ENCODE measurements around the gene C2orf80.
"Not testable (repeated sequence)": the region's sequence is repeated elsewhere in the genome, so short reads cannot be mapped to it uniquely, and the experiment has no call there.

The C2orf80 gene

DNA sequence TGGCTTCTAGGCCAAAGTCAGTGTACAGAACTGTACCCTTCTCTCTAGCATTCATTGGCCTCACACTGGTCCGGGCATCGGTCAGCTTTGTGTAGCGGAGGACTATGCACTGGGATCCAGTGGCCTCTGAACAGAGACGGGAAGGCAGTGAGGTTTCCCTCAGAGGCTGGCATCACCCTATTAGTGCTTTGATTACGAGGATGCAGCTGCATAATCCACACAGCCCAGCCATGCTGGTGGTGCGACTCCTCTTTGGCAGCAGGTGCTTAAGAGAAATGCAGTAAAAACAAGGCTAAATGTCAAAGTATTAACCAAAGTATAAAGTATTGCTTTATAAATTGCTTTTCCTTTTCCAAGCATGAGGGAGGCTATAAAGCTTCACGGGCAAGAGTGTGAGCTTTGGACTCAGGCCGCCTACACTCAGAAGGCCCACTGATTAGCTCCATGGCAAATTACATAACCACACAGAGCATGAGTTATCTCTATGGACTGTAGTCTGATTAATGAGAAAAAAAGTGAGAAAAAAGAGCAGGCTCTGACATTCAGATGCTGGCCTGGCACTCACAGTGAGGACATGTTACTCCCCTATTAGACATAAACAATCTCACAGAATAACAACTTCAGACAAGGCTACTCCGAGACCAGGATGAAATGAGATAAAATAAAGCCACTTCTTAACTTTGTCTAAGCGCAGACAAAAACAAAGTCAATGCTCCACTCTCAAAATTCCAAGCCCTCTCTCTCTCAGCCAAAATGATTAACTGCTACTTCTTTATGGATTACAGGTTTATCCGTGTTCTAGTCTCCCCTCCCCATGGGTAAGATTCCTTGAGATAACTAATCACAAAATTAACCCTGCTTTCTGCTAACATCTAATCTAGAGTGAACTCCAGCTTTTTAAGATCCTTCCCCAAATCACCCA is 53.8 kb downstream of the C2orf80 start:
- DNase-seq (ENCODE audit: low spot score): no peak

DNA sequence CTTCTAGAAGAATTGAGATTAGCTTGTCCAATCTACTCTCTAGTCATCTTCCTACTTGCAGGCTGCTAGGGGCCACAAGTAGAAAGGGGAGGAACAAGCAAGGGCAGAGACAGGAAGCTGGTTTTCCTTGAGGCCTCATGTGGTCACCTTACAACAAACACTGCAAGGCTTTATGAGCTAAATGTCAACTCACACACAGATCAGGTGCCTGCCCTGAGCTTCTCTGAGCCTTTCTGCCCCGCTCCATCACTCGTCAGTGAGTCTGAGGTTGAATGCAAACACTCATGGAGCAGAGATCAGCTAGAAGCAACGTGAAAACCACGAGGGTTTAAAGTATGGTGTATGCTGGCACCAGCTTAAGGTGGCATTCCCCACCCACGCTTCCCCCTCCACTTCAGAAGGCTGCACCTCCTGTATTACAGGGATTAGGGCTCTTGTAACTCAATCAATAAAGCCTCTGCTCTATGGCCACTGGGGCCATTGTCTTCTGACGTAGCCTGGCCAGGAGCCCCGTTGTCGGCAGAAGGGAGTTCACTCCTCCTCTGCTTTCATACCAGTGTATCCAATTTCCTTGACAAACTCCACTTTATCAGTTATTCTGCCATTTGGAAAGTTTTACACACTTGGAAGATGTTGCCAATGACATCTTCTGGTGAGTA is 54.8 kb downstream of the C2orf80 start:
- DNase-seq (ENCODE audit: low spot score): peak; percentile 18

DNA sequence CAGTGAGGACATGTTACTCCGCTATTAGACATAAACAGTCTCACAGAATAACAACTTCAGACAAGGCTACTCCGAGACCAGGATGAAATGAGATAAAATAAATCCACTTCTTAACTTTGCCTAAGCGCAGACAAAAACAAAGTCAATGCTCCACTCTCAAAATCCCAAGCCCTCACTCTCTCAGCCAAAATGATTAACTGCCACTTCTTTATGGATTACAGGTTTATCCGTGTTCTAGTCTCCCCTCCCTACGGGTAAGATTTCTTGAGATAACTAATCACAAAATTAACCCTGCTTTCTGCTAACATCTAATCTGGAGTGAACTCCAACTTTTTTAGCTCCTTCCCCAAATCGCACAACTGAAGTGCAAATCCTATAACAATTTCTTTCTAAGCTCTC is 59.1 kb downstream of the C2orf80 start:
- no peak for DNase-seq (ENCODE audit: low spot score)

DNA sequence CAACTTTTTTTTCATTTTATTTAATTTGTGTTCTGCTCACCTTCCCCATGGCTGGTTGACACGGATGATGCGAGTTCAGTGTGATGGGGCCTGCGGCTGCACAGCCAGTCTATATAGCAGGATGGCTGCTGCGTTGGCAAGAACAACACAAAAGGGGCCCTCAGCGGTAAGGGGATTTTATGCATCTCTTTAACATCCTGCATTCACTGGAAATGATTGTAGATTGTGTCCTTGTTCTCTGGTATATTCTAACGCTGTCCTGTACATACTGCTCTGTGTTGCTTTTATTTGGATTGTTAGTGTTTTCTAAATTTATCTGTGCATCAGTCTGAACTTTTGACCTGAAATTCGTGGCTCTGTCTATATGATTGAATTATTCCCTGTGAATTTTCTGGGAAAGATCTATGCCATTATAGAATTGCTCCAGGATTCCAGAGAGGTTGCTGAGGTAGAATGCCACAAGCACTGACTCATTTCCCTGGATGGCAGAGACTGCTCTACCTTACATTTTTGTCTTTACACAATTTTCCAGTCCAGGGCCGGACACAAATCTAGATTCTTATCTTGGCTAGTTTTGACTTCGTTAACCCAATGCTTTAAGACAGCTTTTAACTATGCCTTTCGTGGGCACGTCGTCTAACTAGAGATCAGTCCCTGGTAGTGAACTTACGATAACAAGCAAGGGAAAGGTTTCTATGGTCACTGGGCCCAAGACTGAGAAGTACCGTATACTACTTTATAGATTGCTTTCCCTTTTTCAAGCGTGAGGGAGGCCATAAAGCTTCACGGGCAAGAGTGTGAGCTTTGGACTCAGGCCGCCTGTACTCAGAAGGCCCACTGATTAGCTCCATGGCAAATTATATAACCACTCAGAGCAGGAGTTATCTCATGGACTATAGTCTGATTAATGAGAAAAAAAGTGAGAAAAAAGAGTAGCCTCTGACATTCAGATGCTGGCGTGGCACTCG is 59.8 kb downstream of the C2orf80 start, which contains the start of gene CRYGC:
CRYGC (minus strand) TSS at position 85 of the 968 bp plus-strand sequence; CDS start at position 49, 36 bp downstream.
- DNase-seq (ENCODE audit: low spot score): no peak

DNA sequence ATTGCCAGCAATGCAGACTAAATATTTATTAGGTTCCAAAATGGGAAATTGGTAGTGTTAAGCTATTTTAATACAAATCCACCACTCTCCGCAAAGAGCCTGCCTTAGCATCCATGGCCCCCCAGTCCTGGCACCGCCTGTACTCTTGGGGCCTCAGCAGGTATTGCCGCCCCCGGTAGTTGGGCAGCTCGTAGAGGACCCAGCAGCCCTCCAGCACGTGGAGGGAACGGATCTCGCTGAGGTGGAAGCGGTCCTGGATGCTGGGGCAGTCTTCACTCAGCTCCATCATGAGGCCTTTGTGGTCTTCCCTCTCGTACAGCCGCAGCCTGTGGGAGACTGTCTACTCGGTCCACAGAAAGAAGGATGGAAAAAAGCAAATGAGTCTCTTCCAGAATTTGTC is 61.7 kb downstream of the C2orf80 start:
- no peak for DNase-seq (ENCODE audit: low spot score)

DNA sequence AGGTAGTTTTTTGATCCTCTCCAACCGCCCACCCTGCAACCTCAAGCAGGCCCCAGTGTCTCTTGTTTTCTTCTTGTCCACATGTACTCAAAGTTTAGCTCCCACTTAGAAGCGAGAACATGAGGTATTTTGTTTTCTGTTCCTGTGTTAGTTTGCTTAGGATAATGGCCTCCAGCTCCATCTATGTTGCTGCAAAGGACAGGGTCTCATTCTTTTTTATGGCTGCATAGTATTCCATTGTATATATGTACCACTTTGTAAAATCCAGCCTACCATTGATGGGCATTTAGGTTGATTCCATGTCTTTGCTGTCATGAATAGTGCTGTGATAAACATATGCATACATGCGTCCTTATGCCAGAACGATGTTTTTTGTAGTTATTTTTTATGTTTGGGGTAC is 62.7 kb downstream of the C2orf80 start:
- DNase-seq (ENCODE audit: low spot score): no peak

DNA sequence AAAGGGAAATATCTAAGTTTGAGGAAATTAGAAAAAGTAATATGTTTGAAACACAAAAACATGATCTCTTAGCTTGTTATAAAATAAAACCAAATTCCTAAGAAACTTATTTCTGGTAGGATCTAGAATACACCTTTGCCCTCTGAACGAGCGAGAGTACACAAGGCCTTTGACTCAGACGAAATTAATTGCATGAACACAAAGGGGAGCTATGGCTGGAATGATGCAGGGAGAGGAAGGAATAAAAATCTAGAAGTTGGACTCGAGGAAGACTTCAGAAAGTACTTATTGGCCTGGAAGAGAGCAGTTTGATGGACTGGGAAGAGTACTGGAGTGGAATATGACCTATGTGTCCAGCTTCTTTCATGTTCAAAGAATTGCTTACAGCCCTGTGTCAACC is 64.6 kb downstream of the C2orf80 start:
- DNase-seq (ENCODE audit: low spot score): no peak

DNA sequence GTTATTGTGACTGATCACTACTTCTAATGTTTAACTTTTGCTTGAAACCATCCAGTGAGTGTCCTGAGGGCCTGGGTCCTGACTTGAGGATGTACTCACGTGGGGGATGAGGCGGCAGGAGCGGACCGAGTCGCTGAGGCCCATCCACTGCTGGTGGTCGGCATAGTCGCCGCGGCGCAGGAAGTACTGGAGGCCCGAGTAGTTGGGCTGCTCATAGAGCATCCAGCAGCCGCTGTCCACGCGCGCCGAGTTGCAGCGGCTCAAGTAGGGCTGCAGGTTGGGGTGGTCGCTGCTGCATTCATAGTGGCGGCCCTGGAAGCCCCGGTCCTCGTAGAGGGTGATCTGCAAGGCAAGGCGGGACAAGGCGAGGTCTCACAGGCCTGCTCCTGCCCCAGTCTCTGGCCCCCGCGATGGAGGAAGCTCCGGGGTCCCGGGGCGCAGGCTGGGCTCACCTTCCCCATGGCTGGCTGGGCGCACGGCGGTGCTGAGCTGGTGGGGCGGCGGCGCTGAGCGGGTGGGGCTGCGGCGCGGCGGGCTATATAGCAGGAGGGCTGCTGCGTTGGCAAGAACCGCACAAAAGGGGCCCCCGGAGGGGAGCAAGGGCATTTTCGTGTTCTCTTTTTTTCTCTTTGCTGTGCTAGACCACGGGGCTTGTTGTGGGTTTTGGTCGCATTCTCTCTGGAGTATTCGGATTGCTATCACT is 65.7 kb downstream of the C2orf80 start, which contains the start of gene CRYGD:
CRYGD (minus strand) TSS at position 512 of the 703 bp plus-strand sequence; CDS start at position 461, 51 bp downstream.
- not testable (repeated sequence) for DNase-seq (ENCODE audit: low spot score)

DNA sequence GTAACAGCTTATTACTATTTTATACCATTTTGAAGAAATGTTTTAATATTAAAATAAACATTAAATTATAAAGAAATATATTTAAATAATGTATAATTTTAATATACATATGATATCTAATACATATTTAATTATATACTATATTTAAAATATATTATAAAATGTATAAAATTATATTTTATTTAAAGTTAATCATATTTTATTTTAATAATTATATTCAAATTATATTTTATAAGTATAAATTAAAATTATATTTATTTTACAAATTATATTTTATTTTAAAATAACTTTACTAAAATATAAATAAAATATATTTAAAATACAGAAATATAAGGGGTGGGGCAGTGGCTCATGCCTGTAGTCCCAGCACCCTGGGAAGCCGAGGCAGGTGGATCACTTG is 67.6 kb downstream of the C2orf80 start:
- no peak for DNase-seq (ENCODE audit: low spot score)

DNA sequence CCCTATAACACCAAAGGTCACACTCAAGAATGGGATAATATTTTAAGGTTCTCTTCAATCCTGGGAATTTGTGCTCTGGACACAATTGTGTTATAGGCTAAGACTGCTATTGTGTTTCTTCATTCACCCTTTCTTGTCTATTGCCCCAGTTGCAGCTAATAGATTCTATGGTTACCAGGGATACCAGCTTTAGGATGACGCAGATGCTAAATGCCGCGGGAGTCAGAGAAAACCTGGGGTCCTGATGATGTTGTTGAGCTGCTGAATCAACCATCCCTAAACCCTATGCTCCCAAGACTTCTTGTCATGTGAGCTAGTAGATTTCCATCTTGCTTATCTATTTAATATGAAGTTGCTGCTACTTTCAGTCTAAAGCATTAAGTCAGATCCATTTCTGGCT is 70.9 kb downstream of the C2orf80 start:
- DNase-seq (ENCODE audit: low spot score): no peak

DNA sequence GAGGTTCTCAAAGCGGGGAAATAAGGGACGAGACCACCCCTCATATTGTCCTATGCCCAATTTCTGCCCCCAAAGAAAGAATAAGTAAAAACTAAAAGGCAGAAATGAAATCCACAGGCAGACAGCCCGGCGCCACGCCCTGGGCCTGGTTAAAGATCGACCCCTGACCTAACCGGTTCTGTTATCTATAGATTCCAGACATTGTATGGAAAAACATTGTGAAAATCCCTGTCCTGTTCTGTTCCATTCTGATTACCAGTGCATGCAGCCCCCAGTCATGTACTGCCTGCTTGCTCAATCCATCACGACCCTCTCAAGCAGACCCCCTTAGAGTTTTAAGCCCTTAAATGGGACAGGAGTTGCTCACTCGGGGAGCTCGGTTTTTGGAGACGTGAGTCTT is 72.4 kb downstream of the C2orf80 start:
- DNase-seq (ENCODE audit: low spot score): not testable (repeated sequence)

Measured in activated CD4-positive, alpha-beta T cell treated with anti-CD3 and anti-CD28 coated beads, Interleukin-2, Interleukin-4, amounts not matched to agents 100 ng/mL and 50 ng/mL, durations not matched to agents 16 hours and 8 hours (primary cell).